ACHN (cell line): ENCODE measurements around the gene TASOR2.

Source experiments
- DNase-seq: peaks from one replicate; pipeline ENCODE4 v3.0.0-alpha.2; 2015
- in situ Hi-C: cut with HindIII; loops from 2 replicates; pipeline ENCODE4 v1.10.0; 2017; ENCODE audit warnings: low sequenced_read_pairs, low pct_ligation_motif_present, low pct_unique_long_range_greater_than_20kb

TASOR2 gene

DNA sequence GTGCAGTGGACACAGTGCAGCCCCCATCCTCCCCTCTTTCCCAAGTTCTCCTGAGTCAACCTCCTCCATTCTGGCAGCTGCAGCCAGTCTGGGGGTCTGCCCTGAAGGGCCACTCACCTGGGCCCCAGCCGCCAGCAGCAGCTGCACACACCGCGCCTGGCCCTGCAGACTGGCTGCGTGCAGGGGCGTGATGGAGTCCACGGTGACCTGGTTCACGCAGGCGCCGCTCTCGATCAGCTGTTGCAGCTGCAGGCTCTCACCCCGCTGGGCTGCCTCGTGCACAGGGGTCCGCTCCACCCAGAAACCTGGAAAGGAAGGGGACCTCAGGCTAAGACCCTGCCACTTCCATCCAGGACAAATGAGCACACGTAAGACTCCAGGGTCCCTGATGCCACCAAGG lies 31.9 kb upstream of the TASOR2 start:
- in situ Hi-C loops: no loop called here
- no peak for DNase-seq

DNA sequence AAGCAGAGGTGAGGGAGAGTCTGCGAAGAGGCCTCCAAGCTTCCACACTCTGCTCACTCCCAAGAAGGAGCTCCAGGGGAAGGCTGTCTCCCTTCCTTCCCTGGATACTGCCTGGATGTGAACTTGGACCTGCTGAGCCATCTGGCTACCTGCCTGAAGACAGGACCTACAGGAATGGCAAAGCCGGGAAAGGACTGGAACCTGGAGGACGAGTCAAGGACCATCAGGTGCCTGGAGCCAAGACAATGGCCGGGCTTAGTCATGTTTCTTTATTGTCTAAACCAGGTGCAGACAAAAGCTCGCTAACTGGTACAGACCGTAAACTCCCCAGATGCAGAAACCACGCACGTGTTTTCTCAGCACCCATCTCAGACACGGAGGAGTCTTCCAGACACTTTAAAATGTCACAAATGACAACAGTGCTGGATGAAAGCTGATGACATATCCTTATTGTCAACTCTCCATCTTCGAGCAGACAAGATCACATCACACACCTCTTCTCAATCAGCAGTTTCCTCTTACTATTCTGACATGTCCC lies 30.4 kb upstream of the TASOR2 start:
- in situ Hi-C loops: no loop called here
- no peak for DNase-seq

DNA sequence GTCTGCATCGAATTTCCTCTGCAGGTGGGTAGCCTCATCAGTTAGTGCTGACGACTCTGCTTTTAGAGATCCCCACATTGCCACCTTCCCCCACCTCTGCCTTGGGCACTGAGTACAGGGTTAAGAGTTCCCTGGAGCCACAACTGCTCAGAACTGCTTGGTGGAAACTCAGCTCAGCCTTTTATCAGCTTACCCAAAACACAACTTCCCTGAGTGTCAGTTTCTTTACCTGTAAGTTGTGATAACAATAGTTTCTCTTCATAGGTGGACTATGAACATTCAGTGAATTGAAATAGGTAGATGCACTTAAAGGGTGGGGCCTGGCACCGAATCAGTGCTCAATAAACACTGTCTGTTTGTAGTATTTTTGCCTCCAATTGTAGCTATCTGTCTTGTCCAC lies 29.5 kb upstream of the TASOR2 start:
- DNase-seq: no peak
- in situ Hi-C loops: no loop called here

DNA sequence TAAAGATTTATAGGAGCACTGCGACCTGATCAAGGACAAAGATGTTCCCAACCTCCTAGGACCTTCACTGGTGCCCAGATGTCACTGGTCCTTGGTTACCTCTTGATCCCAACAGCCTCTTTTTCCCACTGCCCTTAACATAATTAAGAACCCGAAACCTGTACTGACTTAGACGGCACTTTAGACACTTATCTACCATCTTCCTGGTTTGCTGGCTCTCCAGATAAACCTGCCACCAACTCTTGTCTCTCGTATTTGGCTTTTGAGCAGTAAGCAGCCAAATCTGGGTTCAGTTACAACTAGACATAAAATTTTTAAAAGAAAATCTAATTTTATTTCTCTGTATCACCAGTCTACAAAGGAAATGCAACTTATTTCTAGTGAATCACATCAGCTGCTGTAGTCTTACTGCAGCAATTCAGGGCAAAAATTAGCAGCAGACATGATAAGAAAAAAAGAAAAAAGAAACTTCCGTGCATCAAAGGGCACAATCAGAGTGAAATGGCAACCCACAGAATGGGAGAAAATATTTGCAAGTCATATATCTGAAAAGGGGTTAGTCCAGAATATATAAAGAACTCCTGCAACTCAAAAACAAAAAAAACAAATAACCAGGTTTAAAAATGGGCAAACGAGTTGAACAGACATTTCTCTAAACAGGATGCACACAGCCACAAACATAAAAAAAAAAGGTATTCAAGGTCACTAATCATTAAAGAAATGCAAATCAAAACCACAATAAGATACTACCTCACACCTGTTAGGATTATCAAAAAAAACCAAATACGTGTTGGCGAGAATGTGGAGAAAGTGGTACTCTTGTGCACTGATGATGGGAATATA lies 27.7 kb upstream of the TASOR2 start:
- in situ Hi-C loops: no loop called here
- DNase-seq: no peak

DNA sequence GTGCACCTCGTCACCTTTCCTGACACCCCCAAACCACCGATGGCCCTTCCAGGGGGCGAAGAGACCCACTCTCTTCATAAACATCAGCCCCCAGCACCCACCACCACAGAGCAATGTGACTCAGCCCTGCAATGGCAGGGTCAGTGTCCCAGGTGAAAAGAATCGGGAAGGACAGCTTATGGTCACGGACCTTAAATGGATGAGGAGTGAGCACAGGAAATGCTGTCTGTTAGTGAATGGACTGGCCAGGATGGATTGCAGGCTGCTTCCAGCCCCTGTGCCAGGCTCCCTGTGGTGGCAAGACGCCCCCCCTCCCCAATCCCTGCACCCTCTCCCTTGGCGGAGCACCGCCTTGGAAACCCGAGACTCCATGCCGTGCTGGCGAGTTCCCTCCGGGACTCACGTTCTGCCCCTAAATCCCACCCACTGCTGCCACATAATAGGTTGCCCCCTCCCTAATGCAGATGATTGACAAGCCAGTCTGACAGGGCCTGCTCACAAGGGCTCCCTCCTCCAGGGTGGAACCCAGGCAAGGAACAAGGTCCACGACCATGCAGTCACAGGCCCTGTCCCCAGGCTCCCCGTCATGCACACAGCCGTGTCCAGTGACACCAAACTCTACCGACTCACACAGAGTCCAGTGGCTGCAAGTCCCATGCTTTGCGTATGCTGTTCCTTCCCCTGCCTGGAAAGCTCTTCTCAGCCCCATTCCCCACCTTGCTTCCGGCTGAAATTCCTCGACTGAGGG lies 25.6 kb upstream of the TASOR2 start:
- in situ Hi-C loops: no loop called here
- DNase-seq: no peak

DNA sequence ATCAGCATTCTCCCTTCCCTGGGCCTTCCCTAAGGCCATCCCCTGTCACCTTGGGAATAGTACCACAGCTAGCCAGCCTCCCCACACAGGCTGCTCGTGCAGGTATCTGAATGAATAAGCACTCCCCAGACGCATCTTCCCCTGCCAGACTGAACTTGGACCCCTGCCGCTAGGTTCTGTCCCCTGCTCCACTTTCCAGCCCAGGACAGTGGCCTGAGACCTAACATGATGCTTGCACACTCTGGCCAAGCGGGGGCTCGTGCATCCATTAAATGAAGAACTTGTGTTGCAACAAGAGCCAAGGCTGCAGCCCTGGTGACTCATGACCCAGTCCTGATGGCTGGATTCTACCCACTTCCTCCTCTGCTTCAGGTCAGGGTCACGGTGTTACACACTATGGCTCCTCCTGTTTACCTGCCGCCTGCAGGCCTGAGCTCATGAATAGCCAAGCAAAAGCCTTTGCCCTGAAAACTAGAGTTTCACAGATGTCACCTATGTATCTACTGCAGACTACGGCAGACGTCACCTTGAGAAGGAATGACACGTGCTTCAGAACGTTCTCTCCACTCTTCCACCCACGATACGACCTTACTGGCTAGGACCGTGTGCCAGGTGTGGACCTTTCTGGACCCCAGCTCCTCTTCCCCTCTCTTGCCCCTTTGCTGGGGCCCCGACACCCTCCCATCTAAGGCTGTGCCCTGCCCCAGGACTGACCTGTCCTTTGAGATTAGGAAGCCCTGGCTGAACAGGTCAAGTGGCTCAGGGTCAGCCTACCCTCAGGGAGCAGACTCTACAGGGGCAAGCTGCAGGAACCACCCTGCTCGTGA lies 24.7 kb upstream of the TASOR2 start:
- DNase-seq: peak; percentile 43
- in situ Hi-C loops: no loop called here

DNA sequence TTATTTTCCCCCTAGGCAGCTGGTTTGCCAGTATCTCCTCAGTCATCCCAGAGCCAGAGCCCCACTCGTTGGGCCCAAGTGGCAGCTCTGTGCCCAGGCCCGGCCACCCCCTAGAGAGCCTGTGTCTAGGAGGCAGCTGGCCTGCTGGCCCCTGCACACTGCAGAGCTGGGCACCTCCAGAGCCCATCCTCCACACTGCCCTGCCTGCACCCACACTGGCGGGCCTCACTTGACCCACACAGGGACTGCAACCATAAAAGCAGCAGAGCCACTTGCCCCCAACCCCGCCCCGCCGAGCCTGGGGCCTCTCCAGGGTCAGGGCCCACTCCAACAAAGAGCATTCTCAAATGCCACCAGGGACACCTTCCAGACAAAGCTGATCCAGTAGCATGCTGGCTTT lies 23.6 kb upstream of the TASOR2 start:
- no peak for DNase-seq
- in situ Hi-C loops: no loop called here

DNA sequence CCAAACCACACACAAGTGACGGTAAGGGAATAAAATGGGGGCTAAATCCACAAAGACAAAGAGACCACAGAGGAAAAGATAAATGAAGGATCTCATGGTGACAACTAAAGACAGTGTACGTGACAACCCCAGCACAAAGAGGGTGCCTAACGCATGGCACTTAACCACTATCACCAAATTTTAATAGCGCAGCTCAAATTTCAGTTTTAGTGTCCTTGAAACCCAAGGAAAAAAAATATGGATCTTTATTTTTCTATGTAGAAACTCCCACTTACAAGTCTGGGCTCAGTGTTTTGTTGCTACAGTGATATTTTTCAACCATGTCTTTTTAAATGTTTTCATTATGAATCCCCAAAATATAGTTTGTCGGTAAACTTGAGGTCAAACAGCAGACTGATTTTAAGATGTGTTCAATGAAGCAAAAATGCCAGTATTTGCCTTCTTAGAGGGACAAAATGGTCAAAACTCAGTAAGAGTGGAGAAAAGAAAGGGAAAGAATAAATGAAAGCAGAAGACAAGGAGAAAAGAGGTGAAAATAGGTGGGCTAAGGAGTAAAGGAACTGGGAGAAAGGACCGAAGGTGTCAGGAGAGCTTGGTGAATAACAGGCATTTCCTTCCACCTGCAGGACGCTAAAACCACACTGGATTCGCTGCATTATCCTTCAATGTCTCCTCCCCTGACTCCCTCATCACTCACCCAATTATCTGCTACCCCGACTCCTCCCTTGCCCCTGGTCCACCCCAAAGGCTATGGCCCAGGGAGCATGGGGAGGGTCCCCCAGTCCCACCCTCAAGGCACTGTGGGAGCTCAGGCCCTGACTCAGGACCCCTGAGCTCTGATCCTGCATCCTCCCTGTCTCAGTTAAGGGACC lies 21.7 kb upstream of the TASOR2 start:
- no peak for DNase-seq
- in situ Hi-C loops: no loop called here

DNA sequence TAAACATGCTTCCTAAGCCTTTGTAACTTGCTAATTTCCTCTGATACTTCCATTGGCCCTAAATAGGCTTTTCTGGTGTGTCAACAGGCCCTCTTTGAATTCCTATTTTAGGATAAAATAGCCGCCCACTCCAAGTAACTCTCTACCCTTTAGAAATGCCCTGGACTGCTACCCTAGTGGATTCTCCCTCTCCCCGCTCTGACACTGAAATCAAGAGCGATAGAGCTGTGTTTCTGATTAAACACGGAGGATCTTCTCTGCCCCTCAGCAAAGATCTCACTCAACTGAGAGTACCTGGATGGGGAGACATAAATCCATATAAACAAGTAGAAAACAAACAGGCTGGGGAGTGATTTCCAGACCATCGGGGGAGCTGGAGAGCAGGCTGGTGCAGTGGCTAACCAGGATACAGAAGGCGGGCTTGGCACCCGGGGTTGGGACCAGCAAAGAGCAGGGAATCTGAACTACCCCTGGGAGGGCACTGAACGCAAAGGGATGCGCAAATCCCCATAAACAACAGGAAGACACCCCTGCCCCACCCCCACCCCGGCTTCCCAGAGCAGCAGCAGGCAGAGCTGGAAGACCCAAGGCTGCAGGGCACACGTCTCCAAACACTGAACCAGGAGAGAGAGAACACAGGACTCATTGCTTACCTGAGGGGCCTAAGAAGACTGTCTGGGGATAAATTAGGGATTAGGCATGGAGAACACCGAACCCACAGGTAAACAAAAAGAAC lies 20.8 kb upstream of the TASOR2 start:
- no peak for DNase-seq
- in situ Hi-C loops: no loop called here

DNA sequence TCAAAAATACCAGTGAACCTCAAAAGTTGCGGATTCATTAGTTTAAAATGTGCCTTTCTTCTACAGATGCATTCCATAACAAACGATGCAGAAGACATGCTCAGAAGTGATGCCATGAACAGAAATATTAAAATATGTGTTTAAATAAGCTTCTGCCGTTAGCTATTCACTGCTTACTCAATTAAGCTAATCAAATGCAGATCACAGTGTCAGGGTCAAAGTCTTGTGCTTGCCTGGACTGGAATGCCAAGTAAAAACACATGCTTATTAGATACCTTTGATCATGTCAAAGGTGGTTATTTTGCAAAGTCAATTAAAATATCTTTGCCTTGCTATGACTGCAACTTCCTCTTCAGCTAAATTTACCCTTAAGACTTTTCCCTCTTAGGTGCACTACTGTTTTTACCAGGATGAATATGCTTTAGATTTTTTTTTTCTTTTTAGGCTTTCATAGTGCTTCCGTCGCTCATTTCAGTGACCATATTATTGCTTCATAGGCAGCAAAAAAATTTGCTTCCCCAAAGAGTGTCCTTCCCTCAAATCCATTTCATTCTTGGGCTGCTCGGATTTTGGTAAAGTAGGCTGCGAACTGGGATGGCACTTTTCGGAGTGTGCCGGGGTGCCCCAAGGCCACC lies 19.1 kb upstream of the TASOR2 start:
- DNase-seq: no peak
- in situ Hi-C loops: no loop called here

DNA sequence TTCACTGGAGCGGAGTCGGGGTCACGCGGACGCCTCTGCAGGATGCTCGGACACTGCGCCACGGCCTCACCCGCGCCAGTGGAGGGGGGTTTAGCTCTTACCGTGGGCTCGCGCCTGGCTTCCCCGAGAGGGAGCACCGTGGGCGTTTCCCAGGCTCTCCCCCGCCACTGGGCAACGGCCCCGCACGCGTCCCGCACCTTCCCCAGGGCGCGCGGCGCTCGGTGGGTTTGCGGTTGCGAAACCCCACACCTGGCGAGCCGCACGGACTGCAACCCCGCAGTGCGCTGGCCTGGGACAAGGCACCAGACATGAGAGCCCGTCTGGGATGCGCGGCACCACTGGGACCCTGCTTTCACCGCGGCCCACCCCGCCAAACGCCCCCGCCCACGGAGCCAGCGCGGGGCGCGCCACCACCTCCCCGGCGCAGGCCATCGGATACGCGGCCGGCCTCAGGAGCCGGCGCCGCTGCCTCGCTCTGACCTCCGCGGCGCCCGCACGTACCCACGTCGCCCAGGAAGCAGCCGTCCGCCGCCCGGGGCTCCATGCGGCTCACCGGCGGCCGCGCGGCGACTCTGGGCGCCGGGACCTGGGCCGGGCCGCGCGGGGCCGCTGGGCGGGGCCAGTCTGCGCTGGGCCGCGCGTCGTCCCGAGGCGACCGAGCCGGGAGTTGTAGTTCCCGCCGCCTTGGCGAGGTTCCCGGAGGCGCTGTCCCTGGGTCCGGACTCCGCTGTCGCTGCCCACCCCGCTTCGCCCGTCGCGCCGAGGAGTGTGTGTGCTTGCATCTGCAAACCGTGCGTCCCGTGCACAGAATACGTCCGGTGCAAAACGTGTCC lies 18.4 kb upstream of the TASOR2 start, which contains the start of gene ASB13:
Gene ASB13 (minus strand): TSS at position 588 of the 833 bp plus-strand sequence. CDS start 44 bp downstream, at position 544.
- in situ Hi-C loops: no loop called here
- DNase-seq: peak; percentile 58

DNA sequence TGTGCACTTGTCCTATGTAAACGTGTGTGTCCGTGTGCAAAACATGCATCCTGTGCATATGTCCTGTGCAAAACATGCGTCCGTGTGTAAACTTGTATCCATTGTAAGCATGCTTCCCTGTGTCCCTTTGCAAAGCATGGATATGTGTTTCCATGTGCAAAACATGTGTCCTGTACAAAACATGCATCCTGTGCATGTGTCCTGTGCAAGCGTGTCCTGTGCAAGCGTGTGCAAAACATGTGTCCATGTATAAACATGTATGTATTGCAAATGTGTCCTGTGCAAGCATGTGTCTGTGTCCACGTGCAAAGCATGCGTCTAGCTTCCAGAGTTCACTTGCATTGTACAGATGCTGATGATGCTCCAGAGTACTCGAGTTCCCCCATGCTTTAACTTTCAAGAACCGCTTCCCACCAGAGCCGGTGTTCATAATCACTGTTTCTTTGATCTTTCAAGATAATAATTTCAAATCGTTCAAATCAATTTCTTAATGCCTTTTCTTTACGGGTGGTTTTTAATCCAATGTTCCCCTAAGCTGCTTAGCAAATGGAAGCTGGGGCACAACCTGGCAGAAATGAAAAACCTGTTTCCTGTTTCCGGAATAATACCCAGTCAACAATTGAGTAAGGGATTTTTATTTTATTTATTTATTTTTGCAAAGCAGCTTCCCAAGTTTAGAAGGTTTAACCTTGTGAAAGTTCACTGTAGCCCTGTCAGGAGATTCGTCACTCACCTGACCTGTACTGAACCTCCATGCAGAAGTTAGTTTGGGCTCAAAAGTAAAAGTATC lies 17.6 kb upstream of the TASOR2 start:
- in situ Hi-C loops: no loop called here
- no peak for DNase-seq

DNA sequence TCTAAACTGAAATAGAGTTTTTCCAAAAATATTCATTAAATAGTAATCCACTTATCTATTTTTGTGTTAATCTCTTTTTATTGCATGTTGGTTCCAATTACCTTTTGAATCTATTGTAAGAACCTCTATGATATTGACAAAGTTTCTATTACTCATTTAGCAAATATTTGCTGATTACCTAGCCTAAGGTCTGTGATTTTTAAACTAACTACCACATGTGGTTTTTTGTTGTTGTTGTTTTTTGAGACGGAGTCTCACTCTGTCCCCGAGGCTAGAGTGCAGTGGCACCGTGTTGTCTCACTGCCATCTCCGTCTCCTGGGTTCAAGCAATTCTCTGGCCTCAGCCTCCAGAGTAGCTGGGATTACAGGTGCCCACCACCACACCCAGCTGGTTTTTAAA lies 16.2 kb upstream of the TASOR2 start:
- in situ Hi-C loops: no loop called here

DNA sequence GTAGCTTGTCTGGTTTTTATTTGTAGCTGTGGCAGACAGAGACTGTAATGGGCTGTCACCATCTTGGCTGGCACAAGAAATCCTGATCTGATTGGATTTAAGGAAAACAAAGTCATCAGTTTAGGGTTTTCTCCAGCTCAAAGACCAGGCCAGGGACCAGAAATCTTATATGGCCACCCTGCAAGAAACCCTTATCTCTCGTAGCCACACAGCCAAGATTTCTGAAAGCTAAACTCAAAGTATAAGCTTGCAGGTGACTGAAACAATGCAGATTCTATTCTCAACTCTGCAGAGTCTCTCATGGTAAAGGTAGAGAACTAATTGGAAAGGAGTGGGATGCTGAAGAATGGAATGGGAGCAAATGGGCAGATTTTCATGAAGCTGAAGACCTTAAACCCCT lies 15.0 kb upstream of the TASOR2 start:
- DNase-seq: no peak
- in situ Hi-C loops: no loop called here

More for the DNA sequence above, 16.2 kb upstream of the TASOR2 start:
- DNase-seq: no peak

DNA sequence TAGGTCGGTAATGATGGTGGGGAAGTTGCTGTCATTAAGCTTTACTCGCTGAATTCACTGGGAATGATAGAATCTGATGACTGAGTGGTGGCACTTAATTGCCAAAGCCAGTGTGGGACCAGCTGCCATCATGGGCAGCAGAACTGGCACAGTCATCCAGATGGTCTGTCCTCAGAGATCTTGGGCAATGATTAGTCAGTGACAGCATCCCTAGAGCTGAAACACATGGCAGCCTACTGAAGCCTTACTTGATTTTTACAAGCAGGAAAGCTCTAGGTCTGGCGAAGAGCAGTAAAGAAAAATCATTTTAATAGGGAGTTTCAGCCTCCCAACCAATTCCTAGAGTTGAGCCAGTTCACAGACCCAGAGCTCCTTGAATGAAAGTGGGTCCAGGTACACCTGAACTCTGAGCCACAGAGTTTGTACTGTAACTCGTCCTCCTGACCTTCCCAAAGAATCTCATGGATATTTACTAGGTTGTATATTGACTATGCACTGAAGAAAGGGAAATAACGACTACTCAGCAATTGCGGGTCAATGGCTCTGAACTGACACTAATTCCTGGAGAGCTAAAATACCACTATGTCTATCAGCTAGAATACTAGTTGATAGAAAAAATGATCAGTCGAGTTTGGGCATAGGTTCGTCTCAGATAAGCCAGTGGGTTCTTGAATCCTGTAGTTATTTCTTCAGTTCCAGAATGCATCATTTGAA lies 13.8 kb upstream of the TASOR2 start:
- DNase-seq: no peak
- in situ Hi-C loops: no loop called here
